GM19468 (cell line): ENCODE results near the gene FDXR.

Experiments used
- ATAC-seq: cut with Tn5 transposase; IDR thresholded peaks from one replicate; pipeline ENCODE4 v1.9.1; 2021; ENCODE audit warnings: mild to moderate bottlenecking, moderate library complexity, moderate number of reproducible peaks; ENCODE audit not compliant: unreplicated experiment; ENCODE audit errors: extremely low read depth

Gene FDXR

GRCh38 chr17:74860872-74861661, 11.7 kb downstream of the FDXR start:
- no peak for ATAC-seq

GRCh38 chr17:74860229-74860871, 12.4 kb downstream of the FDXR start:
- no peak for ATAC-seq

GRCh38 chr17:74859459-74860228, 13.2 kb downstream of the FDXR start, which contains the start of gene GRIN2C:
GRIN2C (minus strand) TSS chr17:74859885; CDS start chr17:74855092, 4,793 bp downstream.
- no peak for ATAC-seq

- ATAC-seq, result no peak
These were observed 13.9 kb downstream of the FDXR start for GRCh38 chr17:74858672-74859458.

- no peak for ATAC-seq
These were observed 15.6 kb downstream of the FDXR start for GRCh38 chr17:74857191-74857590.

GRCh38 chr17:74856112-74856511, 16.7 kb downstream of the FDXR start:
- no peak for ATAC-seq

- no peak for ATAC-seq
These were observed 17.5 kb downstream of the FDXR start for GRCh38 chr17:74855323-74855722.

- no peak for ATAC-seq
These were observed 18.0 kb downstream of the FDXR start for GRCh38 chr17:74854792-74855191.

- ATAC-seq, result no peak
These were observed 19.1 kb downstream of the FDXR start for GRCh38 chr17:74853669-74854068.

- ATAC-seq, result no peak
These were observed 19.8 kb downstream of the FDXR start for GRCh38 chr17:74853048-74853397.

GRCh38 chr17:74852237-74853047, 20.4 kb downstream of the FDXR start:
- no peak for ATAC-seq

- ATAC-seq, result no peak
These were observed 21.1 kb downstream of the FDXR start for GRCh38 chr17:74851612-74852236.

- no peak for ATAC-seq
These were observed 21.9 kb downstream of the FDXR start for GRCh38 chr17:74850914-74851313.

GRCh38 chr17:74850310-74850709, 22.5 kb downstream of the FDXR start:
- ATAC-seq, result no peak

GRCh38 chr17:74848656-74849399, 24.0 kb downstream of the FDXR start:
- no peak for ATAC-seq

GRCh38 chr17:74846621-74847020, 26.2 kb downstream of the FDXR start:
- ATAC-seq, result no peak

- no peak for ATAC-seq
These were observed 29.5 kb downstream of the FDXR start for GRCh38 chr17:74843352-74843627.

- no peak for ATAC-seq
These were observed 30.0 kb downstream of the FDXR start for GRCh38 chr17:74842599-74843351.
